ENCODE data around the gene CHCHD10.

Gene CHCHD10

GRCh38 chr22:23769321-23769965 lies 1.7 kb upstream of the CHCHD10 start:
- DNase-seq: no peak

GRCh38 chr22:23767303-23767672 lies 484 bp downstream of the CHCHD10 start:
- no peak for DNase-seq

GRCh38 chr22:23764899-23765881 lies 2.6 kb downstream of the CHCHD10 start:
- no peak for DNase-seq

GRCh38 chr22:23763954-23764353 lies 3.8 kb downstream of the CHCHD10 start:
- no peak for DNase-seq

GRCh38 chr22:23763579-23763945 lies 4.2 kb downstream of the CHCHD10 start:
- no peak for DNase-seq

GRCh38 chr22:23762842-23763578 lies 4.8 kb downstream of the CHCHD10 start, which contains the start of gene C22orf15:
TSS of gene C22orf15 (plus strand) at chr22:23762990. CDS start at chr22:23763307, 317 bp downstream.
- DNase-seq: peak; percentile 39

- no peak for DNase-seq
These were observed 7.7 kb downstream of the CHCHD10 start for GRCh38 chr22:23760056-23760455.

- no peak for DNase-seq
These were observed 8.2 kb downstream of the CHCHD10 start for GRCh38 chr22:23759566-23759965.

- DNase-seq: no peak
These were observed 10.9 kb downstream of the CHCHD10 start for GRCh38 chr22:23756891-23757290.

GRCh38 chr22:23755711-23756110 lies 12.1 kb downstream of the CHCHD10 start:
- DNase-seq: no peak

GRCh38 chr22:23754980-23755636 lies 12.7 kb downstream of the CHCHD10 start:
- no peak for DNase-seq

GRCh38 chr22:23754220-23754919 lies 13.4 kb downstream of the CHCHD10 start, which contains the start of gene VPREB3:
TSS of gene VPREB3 (minus strand) at chr22:23754425. CDS start at chr22:23754363, 62 bp downstream.
- DNase-seq: no peak

- DNase-seq: no peak
These were observed 14.4 kb downstream of the CHCHD10 start for GRCh38 chr22:23753385-23753784.

GRCh38 chr22:23752750-23753149 lies 15.0 kb downstream of the CHCHD10 start:
- DNase-seq: no peak

- no peak for DNase-seq
These were observed 15.6 kb downstream of the CHCHD10 start for GRCh38 chr22:23752090-23752691.

- no peak for DNase-seq
These were observed 16.3 kb downstream of the CHCHD10 start for GRCh38 chr22:23751441-23751996.

GRCh38 chr22:23750714-23751440 lies 16.9 kb downstream of the CHCHD10 start, which contains the start of gene ZNF70:
TSS of gene ZNF70 (minus strand) at chr22:23751112. CDS start at chr22:23745140, 5,972 bp downstream.
- DNase-seq: peak; percentile 75

GRCh38 chr22:23750367-23750713 lies 17.4 kb downstream of the CHCHD10 start:
- no peak for DNase-seq

- no peak for DNase-seq
These were observed 17.9 kb downstream of the CHCHD10 start for GRCh38 chr22:23749841-23750301.

- DNase-seq: no peak
These were observed 22.0 kb downstream of the CHCHD10 start for GRCh38 chr22:23745791-23746190.
